GM21367 (cell line): ENCODE data around the gene A2M.

Experiments used
- ATAC-seq: cut with Tn5 transposase; IDR thresholded peaks from one replicate; pipeline ENCODE4 v1.9.1; 2021; ENCODE audit not compliant: unreplicated experiment

A2M gene

DNA sequence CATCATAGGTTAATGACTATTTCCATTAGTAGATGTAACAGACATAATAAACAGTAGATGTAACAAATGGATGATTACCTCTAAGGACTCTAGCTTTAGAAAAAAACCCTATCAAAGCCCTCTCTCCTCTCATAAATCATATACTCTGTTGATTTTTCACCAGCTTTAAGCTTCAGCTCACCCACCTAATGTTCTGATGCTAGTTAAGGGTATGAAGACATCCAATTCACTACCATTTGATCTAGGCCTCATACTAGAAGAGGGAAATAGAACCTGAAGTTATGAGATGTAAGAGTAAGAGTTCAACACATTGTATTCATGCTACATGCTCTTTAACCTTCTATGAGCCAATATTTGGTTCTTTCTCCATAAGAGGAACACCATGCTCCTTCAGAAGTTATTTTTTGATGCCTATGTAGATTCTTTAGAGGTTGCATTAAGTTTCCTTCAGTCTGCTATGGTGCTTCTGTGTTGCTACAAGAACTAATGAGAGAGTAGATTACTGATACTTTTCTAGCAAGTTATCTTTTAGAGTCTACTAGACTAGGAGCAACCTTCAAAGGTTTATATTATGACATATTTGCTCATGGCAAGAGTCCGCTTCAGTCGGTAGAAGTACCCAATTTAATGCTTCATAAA, 16.0 kb downstream of the A2M start:
- no peak for ATAC-seq

DNA sequence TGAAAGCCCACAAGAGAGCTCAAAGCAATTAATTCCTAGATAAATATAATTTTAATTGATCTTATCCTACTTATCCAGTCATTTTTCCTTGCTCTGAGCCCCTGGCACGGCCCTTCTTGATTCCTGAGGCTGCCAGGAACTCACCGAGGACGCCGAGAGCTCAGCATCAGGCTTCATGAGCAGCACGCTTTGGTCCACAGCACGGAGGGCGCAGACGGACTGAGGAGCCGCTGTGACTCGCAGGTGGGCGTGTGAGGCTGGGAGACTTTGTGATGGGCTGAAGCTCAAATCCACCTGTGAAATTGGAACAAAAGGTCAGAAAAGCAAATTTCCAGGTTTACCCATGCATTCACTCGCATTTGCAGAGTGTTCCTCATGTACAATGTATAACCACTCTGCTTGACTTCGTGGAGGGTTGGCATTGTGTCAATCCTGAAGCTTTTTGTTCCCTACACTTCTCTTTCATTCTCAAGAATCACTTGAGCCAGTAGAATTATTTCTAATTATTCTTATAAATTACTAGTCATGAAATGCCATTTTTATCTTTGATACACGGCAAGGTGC, 17.2 kb downstream of the A2M start:
- no peak for ATAC-seq

DNA sequence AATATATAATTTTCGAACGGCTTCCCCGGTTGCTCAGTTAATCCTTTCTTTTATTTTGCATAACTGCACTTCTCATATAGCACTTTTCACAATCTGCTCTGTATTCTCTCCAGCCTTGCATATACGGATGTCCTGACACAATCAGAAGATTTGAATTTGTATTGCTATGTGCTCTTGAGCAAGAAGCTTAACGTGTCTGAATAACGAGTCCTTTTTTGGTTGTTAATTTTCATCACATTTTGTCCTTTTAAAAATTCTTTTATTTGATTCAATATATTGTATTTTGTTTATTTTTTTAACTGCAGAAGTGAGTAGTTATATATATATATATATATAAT, 17.6 kb downstream of the A2M start:
- no peak for ATAC-seq

DNA sequence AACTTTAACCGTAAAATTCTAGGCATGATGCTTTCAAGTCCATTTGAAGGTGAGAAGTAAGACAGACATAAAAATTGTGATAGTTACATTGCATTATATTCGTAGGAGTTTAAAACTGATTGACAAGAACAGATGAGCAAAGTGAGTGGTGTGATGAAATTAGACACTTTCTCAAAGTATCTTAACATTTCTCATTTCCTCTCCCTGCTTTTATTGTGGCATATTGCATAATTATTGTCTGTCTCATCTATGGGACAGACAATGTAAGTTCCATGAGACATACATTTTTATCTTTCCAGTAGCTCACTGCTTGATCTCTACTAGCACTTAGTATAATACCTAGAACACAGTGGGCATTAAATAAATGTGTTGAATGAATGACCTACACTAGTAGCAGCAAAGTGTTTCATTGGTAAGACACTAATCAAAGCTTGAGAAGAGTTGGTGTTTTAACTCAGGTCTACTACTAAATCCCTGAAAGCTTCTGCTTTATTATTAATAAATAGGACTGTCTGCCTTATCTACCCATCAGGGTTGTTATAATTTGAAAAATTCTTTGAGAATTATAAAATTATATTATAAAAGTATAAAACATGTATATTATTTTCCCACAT, 19.0 kb downstream of the A2M start:
- no peak for ATAC-seq

DNA sequence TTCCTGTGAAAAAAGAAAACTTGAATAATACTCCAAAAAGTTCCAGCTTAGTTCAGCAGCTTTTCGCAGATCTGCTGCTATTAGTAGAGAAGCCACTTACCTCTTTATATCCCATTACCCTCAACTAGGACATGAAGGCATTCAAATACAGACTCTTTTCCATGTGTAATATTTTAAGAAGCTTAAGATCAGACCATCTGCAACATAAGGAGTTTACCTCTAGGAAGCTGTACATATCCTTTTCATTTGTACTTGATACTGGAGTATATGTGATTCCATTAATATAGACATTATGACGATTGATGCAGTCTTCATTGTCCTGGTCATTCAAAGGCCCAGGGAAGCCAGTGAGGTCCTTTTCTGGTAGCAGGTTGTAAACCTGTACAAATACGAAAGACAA, 20.4 kb downstream of the A2M start:
- no peak for ATAC-seq

DNA sequence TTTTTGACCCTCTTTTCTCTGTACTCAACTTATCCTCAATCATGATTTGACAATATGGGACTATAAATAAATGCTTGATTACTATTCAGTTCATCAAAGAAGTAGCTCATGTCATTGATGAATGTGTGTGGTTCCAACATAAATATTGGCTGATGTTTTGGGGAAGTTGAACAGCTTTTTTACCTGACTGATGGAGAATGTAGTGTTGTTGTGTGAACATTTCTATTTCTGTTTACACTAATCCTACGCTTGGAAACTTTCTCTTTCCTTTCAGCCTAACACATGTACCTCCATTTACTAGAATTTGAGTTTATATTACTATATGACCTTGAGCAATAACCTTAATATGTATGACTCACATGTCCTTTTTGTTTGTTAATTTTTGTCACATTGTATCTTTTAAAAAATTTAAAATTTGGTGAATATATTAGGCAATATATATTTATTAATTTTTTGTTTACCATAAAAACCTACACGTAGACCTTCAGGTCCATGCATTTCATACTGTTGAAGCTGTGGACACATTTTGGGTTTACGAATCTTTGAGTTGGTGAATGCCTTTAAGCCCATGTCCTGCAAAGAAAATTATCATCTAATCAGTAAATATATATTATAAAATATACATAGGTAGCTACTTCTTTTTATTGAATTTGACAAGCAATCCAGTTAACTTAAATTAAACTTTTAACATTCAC, 21.1 kb downstream of the A2M start:
- no peak for ATAC-seq

DNA sequence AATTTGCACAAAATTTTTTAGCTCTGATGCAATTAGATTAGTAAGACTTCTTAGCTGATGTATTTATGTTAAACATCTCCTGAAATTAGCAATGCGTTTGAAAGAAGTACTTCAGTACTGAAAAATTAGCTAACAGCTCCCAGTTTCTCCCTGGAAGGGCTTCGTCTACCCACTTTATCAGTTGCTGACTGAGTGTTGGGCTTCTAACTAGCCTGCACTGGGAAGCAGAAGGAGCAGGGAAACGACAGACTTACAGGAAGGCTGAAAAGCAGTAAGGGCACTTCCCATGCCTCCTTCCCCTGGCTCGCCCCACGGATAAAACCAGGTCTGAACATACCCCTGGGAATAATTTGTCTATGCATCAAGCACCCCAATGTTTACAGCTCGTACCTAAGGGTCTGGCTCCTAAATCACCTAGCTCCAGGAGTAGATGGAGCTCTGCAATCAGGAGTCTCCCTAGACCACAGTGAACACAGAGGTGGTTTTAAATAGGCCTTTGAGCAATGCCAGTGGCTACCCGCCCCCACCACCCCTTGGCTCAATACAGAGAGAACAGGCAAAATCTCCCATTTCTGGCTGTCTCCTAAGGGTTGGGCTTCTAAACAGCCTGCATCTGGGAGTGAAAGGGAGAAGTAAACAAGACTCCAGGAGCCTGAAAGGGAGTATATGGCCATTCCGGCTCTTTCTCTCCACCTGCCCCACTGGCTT, 23.7 kb downstream of the A2M start:
- no peak for ATAC-seq

DNA sequence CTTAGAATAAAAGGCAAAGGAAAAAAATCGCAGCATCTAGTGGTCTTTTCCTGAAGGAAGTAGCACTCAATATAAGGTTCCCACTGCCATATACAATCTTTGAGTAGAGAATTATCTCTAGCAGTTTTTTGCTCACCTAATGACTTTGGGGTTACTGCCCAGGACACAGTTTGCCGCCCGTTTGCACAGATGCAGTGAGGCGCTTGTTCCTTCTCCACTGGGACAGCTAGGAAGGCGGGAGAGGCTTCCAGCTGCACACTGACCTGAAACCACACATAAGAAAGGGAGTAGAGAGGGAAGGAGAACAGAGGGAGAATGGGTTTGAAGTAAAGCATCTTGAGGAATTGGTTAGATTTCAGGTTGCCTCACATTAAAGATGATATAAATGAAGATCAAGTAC, 25.5 kb downstream of the A2M start:
- ATAC-seq, result no peak

DNA sequence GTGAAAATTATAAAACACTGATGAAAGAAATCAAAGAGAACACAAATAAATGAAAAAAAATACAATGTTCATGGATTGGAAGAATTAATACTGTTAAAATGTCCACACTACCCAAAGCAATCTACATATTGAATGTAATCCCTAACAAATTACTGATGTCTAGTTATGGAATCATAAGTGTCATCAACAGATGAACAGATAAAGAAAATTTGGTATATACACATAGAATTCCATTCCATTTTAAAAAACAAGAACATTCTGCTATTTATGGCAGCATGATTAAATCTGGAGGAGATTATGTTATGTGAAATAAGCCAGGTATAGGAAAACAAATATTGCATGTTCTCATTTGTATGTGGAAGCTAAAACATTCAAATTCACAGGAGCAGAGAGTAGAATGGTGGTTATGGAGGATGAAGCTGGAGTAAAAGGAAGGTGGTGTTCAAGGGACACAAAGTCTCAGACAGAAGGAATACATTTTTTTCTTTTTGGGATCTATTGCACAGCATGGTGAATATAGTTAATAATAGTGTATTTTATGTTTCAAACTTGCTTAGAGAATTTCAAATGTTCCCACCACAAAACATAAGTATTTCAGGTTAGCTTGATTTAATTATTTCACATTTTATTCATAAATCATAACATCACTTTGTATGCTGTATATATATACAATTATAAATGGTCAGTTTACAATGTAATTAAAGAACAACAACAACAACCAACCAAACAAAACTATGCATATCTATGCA, 28.5 kb downstream of the A2M start:
- ATAC-seq, result no peak

DNA sequence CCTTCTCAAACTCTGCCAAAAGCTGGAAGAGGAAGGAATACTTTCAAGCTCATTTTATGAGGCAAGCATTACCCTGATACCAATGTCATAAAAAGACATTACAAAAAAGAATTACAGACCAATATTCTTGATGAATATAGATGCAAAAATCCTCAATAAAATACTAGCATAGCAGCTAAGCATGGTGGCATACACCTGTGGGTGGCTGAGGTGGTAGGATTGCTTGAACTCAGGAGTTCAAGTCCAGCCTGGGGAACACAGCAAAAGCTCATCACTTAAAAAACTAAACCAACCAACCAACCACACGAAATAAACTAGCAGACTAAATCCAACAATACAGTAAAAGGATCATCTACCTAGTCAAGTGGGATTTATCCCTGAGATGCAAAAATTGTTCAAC, 29.6 kb downstream of the A2M start:
- no peak for ATAC-seq

DNA sequence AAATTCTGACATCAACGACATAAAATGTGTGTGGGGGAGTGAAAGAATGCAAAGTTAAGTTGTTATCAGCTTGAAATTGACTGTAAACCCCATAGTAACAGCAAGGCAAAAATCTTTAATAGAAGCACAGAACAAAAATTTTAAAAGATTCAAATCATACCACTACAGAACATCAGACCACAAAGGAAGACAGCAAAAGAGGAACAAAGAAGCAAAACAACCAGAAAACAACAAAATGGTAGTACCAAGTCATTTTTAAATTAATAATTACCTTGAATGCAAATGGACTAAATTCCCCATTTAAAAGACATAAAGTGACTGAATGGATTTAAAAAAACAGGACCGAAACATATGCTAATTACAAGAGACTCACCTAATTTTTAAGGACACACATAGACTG, 31.3 kb downstream of the A2M start:
- ATAC-seq, result peak; percentile 42

DNA sequence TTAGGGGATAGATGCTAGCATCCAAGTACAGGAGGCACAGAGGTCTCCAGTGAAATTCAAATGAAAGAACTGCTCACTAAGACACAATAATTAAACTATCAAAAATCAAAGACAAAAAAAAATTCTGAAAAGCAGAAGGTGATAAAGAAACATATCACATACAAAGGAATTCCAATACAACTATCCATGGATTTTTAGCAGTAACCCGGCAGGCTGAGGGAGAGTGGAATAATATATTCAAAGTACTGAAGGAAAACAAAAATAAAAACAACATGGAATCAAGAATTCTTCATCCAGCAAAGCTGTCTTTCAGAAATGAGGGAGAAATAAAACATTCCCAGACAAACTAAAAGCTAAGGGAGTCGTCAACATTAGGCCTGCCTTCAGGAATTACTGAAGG, 31.9 kb downstream of the A2M start:
- ATAC-seq, result no peak

DNA sequence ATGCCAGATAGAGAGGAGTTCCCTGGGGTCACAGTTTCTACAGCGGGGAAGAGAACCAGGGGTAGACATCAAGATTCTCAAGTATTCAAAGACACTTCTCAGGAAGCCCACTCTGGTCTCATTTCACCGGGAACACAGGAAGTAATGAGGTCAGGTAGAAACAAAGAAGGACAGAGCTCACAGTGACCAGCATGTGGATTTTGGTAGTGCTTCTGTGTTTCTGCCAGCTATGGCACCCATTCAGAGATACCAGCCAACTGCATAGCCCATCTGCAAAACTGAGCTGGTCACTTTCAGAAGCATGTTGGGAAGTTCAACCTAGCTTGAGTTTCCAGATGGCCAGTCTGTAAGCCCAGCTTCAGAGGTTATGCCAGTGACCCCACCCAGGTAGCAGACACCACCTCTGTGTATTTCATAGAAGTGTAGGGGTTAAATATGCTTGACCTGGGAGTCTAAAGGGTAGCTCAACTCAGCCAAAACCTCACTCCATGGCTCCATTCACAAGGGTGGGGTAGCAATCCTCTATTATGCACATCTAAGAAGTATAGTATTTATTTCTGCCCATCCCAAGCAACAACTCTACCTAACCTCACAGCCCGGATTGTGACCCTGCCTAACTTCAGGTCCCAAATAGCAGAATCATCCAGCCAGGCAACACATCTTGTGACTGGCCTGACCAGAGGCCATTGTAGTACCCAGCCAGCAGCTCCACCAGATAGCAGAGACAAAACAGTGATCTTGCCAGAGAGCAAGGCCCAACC, 33.9 kb downstream of the A2M start:
- ATAC-seq, result no peak

DNA sequence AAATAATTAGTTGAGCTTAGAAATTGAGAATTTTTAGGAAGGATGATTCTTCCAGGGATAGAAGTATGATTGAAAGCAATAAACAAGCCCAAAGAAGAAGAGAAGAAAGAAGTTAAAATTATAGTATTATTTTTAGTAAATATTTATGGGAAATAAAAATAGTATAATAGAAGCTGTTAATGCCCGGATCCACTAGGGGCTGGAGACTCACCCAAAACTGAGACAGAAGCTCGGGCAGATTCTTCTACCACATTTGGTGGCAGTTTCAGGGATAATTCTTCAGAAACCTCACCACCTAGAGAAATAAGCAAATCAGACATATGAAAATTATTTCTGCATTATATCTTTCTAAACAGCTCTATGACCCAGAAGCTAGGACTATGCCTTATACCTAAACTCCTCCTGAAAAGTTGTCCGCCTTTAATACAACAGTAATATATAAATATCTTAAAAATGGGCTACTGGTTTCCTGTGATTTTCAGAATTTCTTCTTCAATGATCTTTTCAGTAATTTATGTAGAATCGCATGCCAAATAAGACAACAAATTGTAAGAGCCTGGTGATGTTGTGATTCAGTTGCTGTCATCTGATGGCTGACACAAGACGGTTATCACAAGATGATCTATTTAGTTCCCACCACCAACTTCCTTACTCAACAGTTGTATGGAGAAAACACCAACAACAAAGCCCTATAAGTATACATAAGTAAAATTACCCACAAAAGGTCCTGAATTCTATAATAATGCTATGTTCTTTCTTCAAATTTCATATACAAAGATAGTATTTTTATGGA, 35.6 kb downstream of the A2M start:
- ATAC-seq, result no peak

DNA sequence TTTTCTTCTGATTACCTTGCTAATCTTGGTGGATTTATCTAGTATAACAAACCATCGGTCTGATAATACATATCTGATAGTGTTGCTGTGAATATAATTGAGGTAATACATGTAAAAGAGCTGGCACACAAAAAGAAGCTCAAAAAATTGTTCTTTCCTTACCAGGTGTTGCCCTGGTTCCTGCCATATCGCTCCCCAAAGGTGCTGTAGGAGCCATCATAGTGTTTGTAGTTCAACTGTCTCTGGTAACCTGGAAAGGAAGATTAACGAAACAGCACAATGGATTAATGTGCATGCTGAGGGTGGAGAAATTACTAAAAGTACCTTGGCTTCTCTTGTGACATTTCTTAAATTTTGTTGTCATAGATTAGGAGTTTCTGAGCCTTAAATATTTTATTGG, 36.6 kb downstream of the A2M start:
- ATAC-seq, result no peak

DNA sequence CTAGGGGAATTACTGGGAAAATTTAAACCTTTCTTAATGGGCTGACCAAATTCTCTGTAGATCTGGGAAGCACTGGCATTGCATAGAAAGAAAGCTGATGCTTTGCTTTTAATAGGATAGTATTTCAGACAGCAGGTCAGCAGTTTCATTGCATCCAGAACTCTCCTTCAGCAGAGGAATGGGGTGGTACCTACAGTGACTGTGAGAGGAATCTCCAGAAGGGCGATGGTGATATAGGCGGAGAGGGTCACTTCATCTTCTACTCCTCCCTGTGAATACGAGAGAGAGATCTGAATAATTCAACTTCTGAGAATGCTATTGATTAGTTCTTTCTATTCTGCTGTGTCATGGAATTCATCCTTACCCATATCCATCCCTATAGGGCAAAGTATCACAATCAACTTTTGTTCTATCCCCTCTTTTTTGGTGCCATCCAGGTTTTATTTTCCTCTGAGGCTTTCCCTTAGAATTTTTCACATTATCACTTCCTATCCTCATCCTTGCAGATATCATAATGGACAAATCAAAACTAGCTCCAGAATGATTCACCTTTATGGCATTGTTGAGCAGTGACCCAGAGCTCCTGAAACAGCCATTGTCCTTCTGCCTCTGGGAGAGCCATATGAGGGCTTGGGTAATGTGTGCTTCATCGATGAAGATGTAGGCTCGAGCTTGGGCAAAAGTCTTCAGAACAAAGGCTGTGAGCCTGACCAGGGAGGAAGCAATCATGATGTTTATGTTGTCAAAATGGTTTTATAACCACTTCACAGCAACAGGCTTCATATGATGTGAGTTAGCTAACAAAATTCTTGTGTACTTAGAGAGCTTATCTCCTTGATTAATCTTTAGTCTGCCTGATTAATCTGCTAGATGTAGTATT, 38.3 kb downstream of the A2M start:
- no peak for ATAC-seq

DNA sequence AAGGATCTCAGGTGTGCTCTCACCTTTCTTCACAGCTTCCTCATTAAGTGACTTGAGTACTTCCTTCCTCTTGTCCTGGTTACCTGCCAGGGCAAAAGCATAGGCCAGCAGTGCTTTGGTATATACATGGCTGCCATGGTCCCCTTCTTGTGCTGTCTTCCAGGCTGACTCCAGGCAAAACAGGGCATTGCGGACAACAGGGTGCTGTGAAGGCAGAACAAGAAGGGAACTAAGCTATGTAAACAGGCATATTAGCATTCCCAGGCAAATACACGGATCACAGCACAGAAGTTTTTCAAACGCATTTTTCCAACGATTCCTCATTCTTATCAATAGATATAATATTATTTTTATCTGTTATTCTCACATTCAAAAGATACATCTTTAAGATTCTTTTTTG, 39.0 kb downstream of the A2M start:
- no peak for ATAC-seq

DNA sequence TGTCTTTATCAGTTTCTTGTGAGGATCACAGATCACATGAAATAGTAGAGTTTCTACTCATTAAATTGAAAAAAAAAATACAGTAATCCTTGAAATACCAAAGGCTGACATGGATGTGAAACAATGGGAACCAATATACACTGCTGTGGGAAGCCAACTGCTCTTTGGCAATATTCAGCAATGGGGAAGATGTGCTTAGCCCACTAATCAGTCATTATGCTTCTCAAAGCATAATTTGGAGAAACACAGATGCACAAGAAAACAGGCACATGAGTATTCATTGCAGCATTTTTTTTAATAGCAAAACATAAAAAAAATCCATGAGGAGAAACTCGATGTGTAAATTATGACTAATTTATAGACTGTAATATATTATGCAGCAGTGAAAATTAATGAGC, 40.6 kb downstream of the A2M start:
- no peak for ATAC-seq
